ENCODE results near the gene IDS.

GRCh38 chrX:149540621-149541520 lies 35.8 kb upstream of the IDS start, which contains the start of gene EOLA1:
- TF ChIP-seq, protein P1, sequence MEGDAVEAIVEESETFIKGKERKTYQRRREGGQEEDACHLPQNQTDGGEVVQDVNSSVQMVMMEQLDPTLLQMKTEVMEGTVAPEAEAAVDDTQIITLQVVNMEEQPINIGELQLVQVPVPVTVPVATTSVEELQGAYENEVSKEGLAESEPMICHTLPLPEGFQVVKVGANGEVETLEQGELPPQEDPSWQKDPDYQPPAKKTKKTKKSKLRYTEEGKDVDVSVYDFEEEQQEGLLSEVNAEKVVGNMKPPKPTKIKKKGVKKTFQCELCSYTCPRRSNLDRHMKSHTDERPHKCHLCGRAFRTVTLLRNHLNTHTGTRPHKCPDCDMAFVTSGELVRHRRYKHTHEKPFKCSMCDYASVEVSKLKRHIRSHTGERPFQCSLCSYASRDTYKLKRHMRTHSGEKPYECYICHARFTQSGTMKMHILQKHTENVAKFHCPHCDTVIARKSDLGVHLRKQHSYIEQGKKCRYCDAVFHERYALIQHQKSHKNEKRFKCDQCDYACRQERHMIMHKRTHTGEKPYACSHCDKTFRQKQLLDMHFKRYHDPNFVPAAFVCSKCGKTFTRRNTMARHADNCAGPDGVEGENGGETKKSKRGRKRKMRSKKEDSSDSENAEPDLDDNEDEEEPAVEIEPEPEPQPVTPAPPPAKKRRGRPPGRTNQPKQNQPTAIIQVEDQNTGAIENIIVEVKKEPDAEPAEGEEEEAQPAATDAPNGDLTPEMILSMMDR (IDR thresholded peaks at IDR 0.05) = no peak
- TF ChIP-seq EP300 (IDR thresholded peaks at IDR 0.05) (peak; percentile 95), POLR2AphosphoS5 (IDR thresholded peaks at IDR 0.05) (peak; percentile 81 to 88)
